Peyer's patch (tissue), 4 donors: ENCODE data around the gene PDE1C.

Experiments
- POLR2A ChIP-seq, 2 donors: fragments of 450-650 bp; IDR thresholded peaks; one replicate each; pipeline ENCODE4 v1.5.1; 2017; ENCODE audit warnings: antibody characterized with exemption in 2 of 2, mild to moderate bottlenecking in 2 of 2, moderate library complexity in 2 of 2
- TF ChIP-seq, protein P1 (sequence below), 6 experiments: fragments of 450-650 bp in 4 of 6; fragments of 200-600 bp in 2 of 6; sonication (generic) in 1 of 6; IDR thresholded peaks; one replicate each; pipeline ENCODE4 v1.5.1; 2017 to 2019; ENCODE audit warnings: antibody characterized with exemption in 6 of 6, mild to moderate bottlenecking in 3 of 6, moderate library complexity in 1 of 6

DNA sequence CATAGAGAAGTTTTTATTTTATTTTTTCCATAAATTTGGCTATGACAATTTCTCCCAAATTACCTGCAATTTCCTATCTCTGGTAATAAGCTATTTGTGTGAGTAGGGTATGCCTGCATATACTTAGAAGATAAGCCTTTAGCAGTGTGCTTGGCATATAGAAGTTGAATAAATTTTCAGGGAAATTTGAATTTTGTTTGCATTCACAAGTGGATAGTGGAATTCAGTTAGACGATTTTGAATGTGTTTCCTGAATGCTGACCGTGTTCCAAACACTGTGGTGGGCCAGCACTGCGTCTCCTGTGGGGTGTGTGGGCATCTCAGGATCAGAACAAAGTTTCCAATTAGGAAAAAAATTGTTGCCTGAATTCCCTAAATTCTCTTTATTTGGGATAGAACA, 283.9 kb downstream of the PDE1C start:
- TF ChIP-seq, protein P1, sequence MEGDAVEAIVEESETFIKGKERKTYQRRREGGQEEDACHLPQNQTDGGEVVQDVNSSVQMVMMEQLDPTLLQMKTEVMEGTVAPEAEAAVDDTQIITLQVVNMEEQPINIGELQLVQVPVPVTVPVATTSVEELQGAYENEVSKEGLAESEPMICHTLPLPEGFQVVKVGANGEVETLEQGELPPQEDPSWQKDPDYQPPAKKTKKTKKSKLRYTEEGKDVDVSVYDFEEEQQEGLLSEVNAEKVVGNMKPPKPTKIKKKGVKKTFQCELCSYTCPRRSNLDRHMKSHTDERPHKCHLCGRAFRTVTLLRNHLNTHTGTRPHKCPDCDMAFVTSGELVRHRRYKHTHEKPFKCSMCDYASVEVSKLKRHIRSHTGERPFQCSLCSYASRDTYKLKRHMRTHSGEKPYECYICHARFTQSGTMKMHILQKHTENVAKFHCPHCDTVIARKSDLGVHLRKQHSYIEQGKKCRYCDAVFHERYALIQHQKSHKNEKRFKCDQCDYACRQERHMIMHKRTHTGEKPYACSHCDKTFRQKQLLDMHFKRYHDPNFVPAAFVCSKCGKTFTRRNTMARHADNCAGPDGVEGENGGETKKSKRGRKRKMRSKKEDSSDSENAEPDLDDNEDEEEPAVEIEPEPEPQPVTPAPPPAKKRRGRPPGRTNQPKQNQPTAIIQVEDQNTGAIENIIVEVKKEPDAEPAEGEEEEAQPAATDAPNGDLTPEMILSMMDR (IDR thresholded peaks at IDR 0.05): no peak
- no peak for TF ChIP-seq POLR2A (IDR thresholded peaks at IDR 0.05)
